K562 (cell line): ENCODE measurements around the gene SYNGR4. TPM values are rescaled to one million over a fixed set of nuclear protein-coding genes. Genes with fewer than 3 reads are reported as not detected.

Experiments
- BRF1 ChIP-seq: IDR thresholded peaks from 3 replicates; pipeline ENCODE4 v1.6.1; 2011; ENCODE audit warnings: borderline replicate concordance, mild to moderate bottlenecking; ENCODE audit not compliant: insufficient read length; ENCODE audit errors: extremely low read depth
- CEBPB ChIP-seq: fragments of 450-650 bp; IDR thresholded peaks from 2 replicates; pipeline ENCODE4 v1.6.1; 2016; ENCODE audit warnings: missing genetic modification characterization, missing compliant biosample characterization
- HDAC8 ChIP-seq: fragments of 450-650 bp; IDR thresholded peaks from 2 replicates; pipeline ENCODE4 v1.6.1; 2016; ENCODE audit warnings: mild to moderate bottlenecking, missing genetic modification characterization, moderate library complexity, missing compliant biosample characterization
- HMG20B ChIP-seq: fragments of 250-450 bp; sonication (Bioruptor Pico); IDR thresholded peaks from 2 replicates; pipeline ENCODE4 v1.5.0; 2021; ENCODE audit warnings: mild to moderate bottlenecking
- MTA1 ChIP-seq: fragments of 450-650 bp; IDR thresholded peaks from 2 replicates; pipeline ENCODE4 v1.6.1; 2017; ENCODE audit warnings: borderline replicate concordance
- PHB ChIP-seq: fragments of 250-450 bp; sonication (Bioruptor Pico); IDR thresholded peaks from 2 replicates; pipeline ENCODE4 v1.5.0; 2021
- SPI1 ChIP-seq: IDR thresholded peaks from 2 replicates; pipeline ENCODE4 v1.6.1; 2011; ENCODE audit warnings: low read depth, low read length, control low read depth, borderline replicate concordance
- ZNF717 ChIP-seq: fragments of 250-450 bp; sonication (Bioruptor Pico); IDR thresholded peaks from 2 replicates; pipeline ENCODE4 v1.5.0; 2021
- polyA plus RNA-seq, 8 experiments: library from polyadenylated mRNA; depleted of rRNA in 4 of 8; stranded (reverse) in 5 of 8; unstranded in 3 of 8; fragments of >200 nt; fragmentation: Nextera tagmentation in 2 of 8; fragmentation: Illumina TruSeq in 1 of 8; extraction: Ambion mirVana in 2 of 8; extraction: Trizol in 1 of 8; gene quantifications; 2 replicates each; pipeline versions ENCODE4 v1.2.1 to v1.2.3, GENCODE V29; 2011 to 2014; ENCODE audit warnings: inconsistent platforms in 1 of 8, missing spikeins in 1 of 8
- total RNA-seq, 7 experiments: library from RNA; depleted of rRNA in 6 of 7; stranded (reverse); fragments of >200 nt in 6 of 7; fragmentation: Illumina TruSeq in 2 of 7; extraction: Trizol in 2 of 7; gene quantifications; 2 replicates each; pipeline versions ENCODE4 v1.2.1 to v1.2.3, GENCODE V29; 2011 to 2021; ENCODE audit warnings: low replicate concordance in 1 of 7
- TF ChIP-seq, protein P1 (sequence below): fragments of 250-450 bp; sonication (Bioruptor Pico); IDR thresholded peaks from 2 replicates; pipeline ENCODE4 v1.8.0; 2021; ENCODE audit warnings: moderate library complexity, mild to moderate bottlenecking, inconsistent platforms
- TF ChIP-seq, protein P2 (sequence below), 2 experiments: fragments of 450-650 bp in 1 of 2; sonication (generic) in 1 of 2; formaldehyde crosslinking in 1 of 2; IDR thresholded peaks in 1 of 2; conservative IDR thresholded peaks in 1 of 2; 2 replicates each; pipeline versions ENCODE4 v1.6.1 to v1.8.1; 2016 to 2023; ENCODE audit warnings: mild to moderate bottlenecking in 2 of 2, moderate library complexity in 2 of 2, inconsistent platforms in 1 of 2, missing genetic modification reagents in 1 of 2
- TF ChIP-seq, protein P3 (sequence below): fragments of 200-400 bp; formaldehyde crosslinking; IDR thresholded peaks from 2 replicates; pipeline ENCODE4 v1.6.1; 2017; ENCODE audit warnings: mild to moderate bottlenecking, low read depth, low read length, moderate library complexity
- TF ChIP-seq, protein P4 (sequence below), 2 experiments: fragments of 450-650 bp; formaldehyde crosslinking in 1 of 2; IDR thresholded peaks; 2 replicates each; pipeline versions ENCODE4 v1.4.0 to v1.6.1; 2014 to 2020; ENCODE audit warnings: mild to moderate bottlenecking in 2 of 2, borderline replicate concordance in 1 of 2, low read depth in 1 of 2

Gene SYNGR4
- total and polyA plus RNA-seq, 9 of the 15 experiments (the other 6 are each of a cell fraction or from before 2014, with no cell fraction given): 0.07 to 0.14 TPM; not detected in 7

DNA sequence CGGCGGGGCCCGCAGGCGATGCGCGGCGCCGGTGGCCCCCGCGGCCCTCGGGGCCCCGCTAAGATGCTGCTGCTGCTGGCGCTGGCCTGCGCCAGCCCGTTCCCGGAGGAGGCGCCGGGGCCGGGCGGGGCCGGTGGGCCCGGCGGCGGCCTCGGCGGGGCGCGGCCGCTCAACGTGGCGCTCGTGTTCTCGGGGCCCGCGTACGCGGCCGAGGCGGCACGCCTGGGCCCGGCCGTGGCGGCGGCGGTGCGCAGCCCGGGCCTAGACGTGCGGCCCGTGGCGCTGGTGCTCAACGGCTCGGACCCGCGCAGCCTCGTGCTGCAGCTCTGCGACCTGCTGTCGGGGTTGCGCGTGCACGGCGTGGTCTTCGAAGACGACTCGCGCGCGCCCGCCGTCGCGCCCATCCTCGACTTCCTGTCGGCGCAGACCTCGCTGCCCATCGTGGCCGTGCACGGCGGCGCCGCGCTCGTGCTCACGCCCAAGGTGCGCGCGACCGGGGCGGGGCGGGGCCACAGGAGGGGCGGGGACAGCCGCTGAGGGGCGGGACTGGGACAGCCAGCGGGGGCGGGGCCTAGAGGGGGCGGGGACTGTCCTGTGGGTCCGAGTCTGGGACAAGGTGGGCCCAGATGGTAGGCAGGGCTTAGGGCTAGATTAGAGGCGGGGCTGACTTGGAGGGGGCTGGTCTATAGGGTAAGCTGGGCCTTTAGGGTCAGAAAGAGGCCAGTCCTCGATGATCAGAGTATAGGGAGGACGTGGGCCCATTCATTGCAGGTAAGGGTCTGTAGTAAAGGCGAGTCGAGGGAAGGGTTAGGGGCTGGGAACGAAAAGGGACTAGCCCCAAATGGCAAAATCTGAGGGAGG is 34.4 kb downstream of the SYNGR4 start (continued):
- TF ChIP-seq, protein P1, sequence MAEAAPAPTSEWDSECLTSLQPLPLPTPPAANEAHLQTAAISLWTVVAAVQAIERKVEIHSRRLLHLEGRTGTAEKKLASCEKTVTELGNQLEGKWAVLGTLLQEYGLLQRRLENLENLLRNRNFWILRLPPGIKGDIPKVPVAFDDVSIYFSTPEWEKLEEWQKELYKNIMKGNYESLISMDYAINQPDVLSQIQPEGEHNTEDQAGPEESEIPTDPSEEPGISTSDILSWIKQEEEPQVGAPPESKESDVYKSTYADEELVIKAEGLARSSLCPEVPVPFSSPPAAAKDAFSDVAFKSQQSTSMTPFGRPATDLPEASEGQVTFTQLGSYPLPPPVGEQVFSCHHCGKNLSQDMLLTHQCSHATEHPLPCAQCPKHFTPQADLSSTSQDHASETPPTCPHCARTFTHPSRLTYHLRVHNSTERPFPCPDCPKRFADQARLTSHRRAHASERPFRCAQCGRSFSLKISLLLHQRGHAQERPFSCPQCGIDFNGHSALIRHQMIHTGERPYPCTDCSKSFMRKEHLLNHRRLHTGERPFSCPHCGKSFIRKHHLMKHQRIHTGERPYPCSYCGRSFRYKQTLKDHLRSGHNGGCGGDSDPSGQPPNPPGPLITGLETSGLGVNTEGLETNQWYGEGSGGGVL (CRISPR knock-in tag): no peak
- TF ChIP-seq HMG20B (CRISPR knock-in tag): no peak
- TF ChIP-seq SPI1: 0 out of 2 replicates have a peak, but pooled peaks have one; percentile 33
- no peak for TF ChIP-seq ZNF717 (CRISPR knock-in tag)
- TF ChIP-seq PHB (CRISPR knock-in tag): no peak
- TF ChIP-seq, protein P2, sequence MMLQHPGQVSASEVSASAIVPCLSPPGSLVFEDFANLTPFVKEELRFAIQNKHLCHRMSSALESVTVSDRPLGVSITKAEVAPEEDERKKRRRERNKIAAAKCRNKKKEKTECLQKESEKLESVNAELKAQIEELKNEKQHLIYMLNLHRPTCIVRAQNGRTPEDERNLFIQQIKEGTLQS (IDR thresholded peaks at IDR 0.05): no peak
- TF ChIP-seq, protein P2 (CRISPR knock-in tag; conservative IDR thresholded peaks at IDR 0.05): no peak
- TF ChIP-seq CEBPB (tag): no peak
- no peak for TF ChIP-seq MTA1
- no peak for TF ChIP-seq BRF1
- TF ChIP-seq, protein P3, sequence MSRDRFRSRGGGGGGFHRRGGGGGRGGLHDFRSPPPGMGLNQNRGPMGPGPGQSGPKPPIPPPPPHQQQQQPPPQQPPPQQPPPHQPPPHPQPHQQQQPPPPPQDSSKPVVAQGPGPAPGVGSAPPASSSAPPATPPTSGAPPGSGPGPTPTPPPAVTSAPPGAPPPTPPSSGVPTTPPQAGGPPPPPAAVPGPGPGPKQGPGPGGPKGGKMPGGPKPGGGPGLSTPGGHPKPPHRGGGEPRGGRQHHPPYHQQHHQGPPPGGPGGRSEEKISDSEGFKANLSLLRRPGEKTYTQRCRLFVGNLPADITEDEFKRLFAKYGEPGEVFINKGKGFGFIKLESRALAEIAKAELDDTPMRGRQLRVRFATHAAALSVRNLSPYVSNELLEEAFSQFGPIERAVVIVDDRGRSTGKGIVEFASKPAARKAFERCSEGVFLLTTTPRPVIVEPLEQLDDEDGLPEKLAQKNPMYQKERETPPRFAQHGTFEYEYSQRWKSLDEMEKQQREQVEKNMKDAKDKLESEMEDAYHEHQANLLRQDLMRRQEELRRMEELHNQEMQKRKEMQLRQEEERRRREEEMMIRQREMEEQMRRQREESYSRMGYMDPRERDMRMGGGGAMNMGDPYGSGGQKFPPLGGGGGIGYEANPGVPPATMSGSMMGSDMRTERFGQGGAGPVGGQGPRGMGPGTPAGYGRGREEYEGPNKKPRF: no peak
- no peak for TF ChIP-seq HDAC8 (tag)
- TF ChIP-seq, protein P4, sequence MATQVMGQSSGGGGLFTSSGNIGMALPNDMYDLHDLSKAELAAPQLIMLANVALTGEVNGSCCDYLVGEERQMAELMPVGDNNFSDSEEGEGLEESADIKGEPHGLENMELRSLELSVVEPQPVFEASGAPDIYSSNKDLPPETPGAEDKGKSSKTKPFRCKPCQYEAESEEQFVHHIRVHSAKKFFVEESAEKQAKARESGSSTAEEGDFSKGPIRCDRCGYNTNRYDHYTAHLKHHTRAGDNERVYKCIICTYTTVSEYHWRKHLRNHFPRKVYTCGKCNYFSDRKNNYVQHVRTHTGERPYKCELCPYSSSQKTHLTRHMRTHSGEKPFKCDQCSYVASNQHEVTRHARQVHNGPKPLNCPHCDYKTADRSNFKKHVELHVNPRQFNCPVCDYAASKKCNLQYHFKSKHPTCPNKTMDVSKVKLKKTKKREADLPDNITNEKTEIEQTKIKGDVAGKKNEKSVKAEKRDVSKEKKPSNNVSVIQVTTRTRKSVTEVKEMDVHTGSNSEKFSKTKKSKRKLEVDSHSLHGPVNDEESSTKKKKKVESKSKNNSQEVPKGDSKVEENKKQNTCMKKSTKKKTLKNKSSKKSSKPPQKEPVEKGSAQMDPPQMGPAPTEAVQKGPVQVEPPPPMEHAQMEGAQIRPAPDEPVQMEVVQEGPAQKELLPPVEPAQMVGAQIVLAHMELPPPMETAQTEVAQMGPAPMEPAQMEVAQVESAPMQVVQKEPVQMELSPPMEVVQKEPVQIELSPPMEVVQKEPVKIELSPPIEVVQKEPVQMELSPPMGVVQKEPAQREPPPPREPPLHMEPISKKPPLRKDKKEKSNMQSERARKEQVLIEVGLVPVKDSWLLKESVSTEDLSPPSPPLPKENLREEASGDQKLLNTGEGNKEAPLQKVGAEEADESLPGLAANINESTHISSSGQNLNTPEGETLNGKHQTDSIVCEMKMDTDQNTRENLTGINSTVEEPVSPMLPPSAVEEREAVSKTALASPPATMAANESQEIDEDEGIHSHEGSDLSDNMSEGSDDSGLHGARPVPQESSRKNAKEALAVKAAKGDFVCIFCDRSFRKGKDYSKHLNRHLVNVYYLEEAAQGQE (IDR thresholded peaks at IDR 0.05; ENCODE audit: borderline replicate concordance): peak; percentile 56
- TF ChIP-seq, protein P4 (CRISPR knock-in tag; IDR thresholded peaks at IDR 0.05; ENCODE audit: low read depth): no peak
